Calu3 (cell line): ENCODE measurements around the gene C16orf89. TPM values are rescaled to one million over a fixed set of nuclear protein-coding genes. Genes with fewer than 3 reads are reported as not detected.

Source experiments
- BruUV-seq: library from RNA; stranded (reverse); fragments of 400-500 nt; replicated peaks from 2 replicates; lab custom pipeline; 2021; lab: Mats Ljungman, UMichigan
- CTCF ChIA-PET: fragments of 300-600 bp; sonication (Branson Sonifier 250); formaldehyde crosslinking; loops from one replicate; lab custom pipeline; 2022; ENCODE audit warnings: antibody characterized with exemption; lab: Charles Lee
- DNase-seq: peaks from one replicate; pipeline ENCODE4 v3.0.0; 2022
- H3K27ac Mint-ChIP-seq: one replicate; pipeline ENCODE4 v1.8.0; 2022; ENCODE audit warnings: mixed read lengths; ENCODE audit not compliant: unreplicated experiment
- H3K27me3 Mint-ChIP-seq: one replicate; pipeline ENCODE4 v1.8.0; 2022; ENCODE audit warnings: mixed read lengths; ENCODE audit not compliant: unreplicated experiment
- H3K36me3 Mint-ChIP-seq: one replicate; pipeline ENCODE4 v1.8.0; 2022; ENCODE audit warnings: mild to moderate bottlenecking, moderate library complexity, mixed read lengths; ENCODE audit not compliant: insufficient read depth, unreplicated experiment
- H3K4me1 Mint-ChIP-seq: one replicate; pipeline ENCODE4 v1.8.0; 2022; ENCODE audit warnings: mild to moderate bottlenecking, low read depth, mixed read lengths; ENCODE audit not compliant: unreplicated experiment
- H3K4me3 Mint-ChIP-seq: one replicate; pipeline ENCODE4 v1.8.0; 2022; ENCODE audit warnings: mild to moderate bottlenecking, low read depth, moderate library complexity, mixed read lengths; ENCODE audit not compliant: unreplicated experiment
- H3K9me3 Mint-ChIP-seq: one replicate; pipeline ENCODE4 v1.8.0; 2022; ENCODE audit warnings: low read depth, mixed read lengths; ENCODE audit not compliant: unreplicated experiment
- intact Hi-C: fragments of 100-400 bp; cut with micrococcal nuclease; formaldehyde crosslinking; loops from one replicate; pipeline ENCODE4 v1.10.0; 2022; ENCODE audit not compliant: unreplicated experiment
- total RNA-seq: library from RNA; stranded (reverse); gene quantifications from 2 replicates; pipeline ENCODE4 v1.2.3, GENCODE V29; 2022
- TF ChIP-seq, protein P1 (sequence below): fragments of 200-600 bp; IDR thresholded peaks from one replicate; pipeline ENCODE4 v1.8.0; 2022; ENCODE audit warnings: antibody characterized with exemption; ENCODE audit not compliant: unreplicated experiment

The C16orf89 gene
- total RNA-seq, 1 experiment from 2014 or later: not detected

DNA sequence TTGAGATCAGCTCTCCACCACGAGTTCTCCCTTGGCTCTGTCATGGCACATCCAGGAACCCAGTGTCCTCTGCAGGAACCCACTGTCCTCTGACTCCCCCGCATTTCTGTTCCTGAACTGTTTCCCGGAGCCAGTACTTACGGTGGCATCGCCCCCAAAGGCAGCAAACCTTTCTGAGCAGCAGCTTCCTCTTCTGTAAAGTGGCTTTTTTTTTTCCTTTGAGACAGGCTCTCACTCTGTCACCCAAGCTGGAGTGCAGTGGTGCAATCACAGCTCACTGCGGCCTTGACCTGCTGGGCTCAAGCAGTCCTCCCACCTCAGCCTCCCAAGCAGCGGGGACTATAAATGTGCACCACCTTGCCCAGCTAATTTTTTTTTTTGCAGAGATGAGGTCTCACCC, 64.2 kb downstream of the C16orf89 start:
- BruUV-seq: no TSS peak
- no peak overlapping the region for H3K4me3 Mint-ChIP-seq
- peaks cover 57% of the 10 kb centered on the region for H3K27me3 Mint-ChIP-seq
- TF ChIP-seq, protein P1, sequence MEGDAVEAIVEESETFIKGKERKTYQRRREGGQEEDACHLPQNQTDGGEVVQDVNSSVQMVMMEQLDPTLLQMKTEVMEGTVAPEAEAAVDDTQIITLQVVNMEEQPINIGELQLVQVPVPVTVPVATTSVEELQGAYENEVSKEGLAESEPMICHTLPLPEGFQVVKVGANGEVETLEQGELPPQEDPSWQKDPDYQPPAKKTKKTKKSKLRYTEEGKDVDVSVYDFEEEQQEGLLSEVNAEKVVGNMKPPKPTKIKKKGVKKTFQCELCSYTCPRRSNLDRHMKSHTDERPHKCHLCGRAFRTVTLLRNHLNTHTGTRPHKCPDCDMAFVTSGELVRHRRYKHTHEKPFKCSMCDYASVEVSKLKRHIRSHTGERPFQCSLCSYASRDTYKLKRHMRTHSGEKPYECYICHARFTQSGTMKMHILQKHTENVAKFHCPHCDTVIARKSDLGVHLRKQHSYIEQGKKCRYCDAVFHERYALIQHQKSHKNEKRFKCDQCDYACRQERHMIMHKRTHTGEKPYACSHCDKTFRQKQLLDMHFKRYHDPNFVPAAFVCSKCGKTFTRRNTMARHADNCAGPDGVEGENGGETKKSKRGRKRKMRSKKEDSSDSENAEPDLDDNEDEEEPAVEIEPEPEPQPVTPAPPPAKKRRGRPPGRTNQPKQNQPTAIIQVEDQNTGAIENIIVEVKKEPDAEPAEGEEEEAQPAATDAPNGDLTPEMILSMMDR: no peak
- H3K4me1 Mint-ChIP-seq: no peaks in the 10 kb centered on the region
- H3K36me3 Mint-ChIP-seq: no peaks in the 10 kb centered on the region
- intact Hi-C loops: no loop called here
- no peak overlapping the region for H3K27ac Mint-ChIP-seq
- no peaks in the 10 kb centered on the region for H3K9me3 Mint-ChIP-seq
- CTCF ChIA-PET: no interaction called here
- no peak for DNase-seq

DNA sequence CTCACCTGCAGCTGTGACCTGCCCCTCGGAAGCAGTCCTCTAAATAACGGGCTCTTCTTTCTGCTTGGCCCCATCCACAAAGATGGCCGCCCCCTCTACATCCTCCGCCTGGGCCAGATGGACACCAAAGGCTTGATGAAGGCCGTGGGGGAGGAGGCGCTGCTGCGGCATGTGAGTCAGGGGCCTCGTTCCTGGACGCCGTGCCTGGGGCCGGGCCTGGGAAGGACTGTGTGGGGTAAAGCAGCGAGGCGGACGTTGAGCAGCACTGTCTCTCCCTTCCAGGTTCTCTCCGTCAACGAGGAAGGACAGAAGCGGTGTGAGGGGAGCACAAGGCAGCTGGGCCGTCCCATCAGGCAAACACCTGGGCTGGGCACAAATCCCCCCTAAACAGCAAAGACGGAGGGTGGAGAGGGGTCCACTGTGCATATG, 65.2 kb downstream of the C16orf89 start:
- TF ChIP-seq, protein P1: no peak
- CTCF ChIA-PET: no interaction called here
- Mint-ChIP-seq H3K27ac (no peak overlapping the region), H3K4me3 (no peak overlapping the region), H3K27me3 (peaks cover 66% of the 10 kb centered on the region), H3K4me1 (no peaks in the 10 kb centered on the region), H3K36me3 (no peaks in the 10 kb centered on the region), H3K9me3 (no peaks in the 10 kb centered on the region)
- no TSS peak for BruUV-seq
- DNase-seq: no peak
- intact Hi-C loops: no loop called here

DNA sequence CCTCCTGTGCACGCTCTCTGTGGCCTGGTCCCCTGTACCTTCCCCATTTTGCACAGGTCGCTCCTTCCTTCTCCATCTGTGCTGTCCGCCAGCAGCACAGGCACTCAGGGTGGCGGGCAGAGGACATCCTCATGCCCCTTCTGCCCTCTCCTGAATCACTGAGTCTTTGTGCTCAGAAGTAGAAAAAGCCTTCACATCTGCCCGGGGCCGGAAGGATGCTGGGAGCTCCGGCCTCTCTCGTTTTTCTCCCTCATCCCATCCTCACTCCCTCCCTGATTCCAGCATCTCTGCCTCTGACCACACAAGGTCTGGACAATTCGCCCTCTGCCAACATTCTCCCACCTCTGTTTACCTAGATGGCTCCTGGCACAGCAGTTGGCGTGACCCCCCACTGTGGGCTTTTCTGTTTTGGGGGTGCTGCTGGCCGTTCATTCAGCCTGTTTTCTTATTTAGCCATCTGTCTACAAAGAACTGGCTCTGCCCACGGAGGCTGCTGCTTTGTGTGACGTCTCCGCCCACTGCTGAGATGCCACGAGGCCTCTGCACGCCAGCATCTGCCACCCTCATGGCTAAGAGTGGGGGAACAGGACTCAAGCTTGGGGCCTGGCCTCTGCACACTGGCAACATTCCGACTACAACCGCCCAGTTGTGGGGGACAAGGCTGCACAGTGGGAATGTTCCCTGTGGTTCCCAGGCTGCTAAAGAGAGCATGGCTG, 70.9 kb downstream of the C16orf89 start:
- H3K4me3 Mint-ChIP-seq: no peak overlapping the region
- H3K9me3 Mint-ChIP-seq: no peaks in the 10 kb centered on the region
- no peaks in the 10 kb centered on the region for H3K36me3 Mint-ChIP-seq
- intact Hi-C loops: no loop called here
- CTCF ChIA-PET: interaction anchor here (0.7 kb wide), 2 partner anchors 21 to 194 kb away, joined by 3 to 5 read pairs; no protein-coding TSS in a partner anchor
- no peaks in the 10 kb centered on the region for H3K4me1 Mint-ChIP-seq
- TF ChIP-seq, protein P1: no peak
- no peak for DNase-seq
- H3K27me3 Mint-ChIP-seq: peaks cover 51% of the 10 kb centered on the region
- BruUV-seq: no TSS peak
- no peak overlapping the region for H3K27ac Mint-ChIP-seq

Other genes with a start within 250 kb of the C16orf89 start
- gene GLYR1, start 218.7 kb downstream of the C16orf89 start, total RNA-seq: 158 and 159 TPM in 2 replicates
- gene UBN1, start 218.5 kb downstream of the C16orf89 start, total RNA-seq: 50.5 and 55.4 TPM in 2 replicates
- gene PPL, start 128.8 kb downstream of the C16orf89 start, total RNA-seq: 75.0 and 104 TPM in 2 replicates
- 0.52 and 0.54 TPM in 2 replicates for gene SEC14L5, start 107.6 kb downstream of the C16orf89 start, total RNA-seq
- 15.8 and 16.1 TPM in 2 replicates for gene NAGPA, start 32.0 kb downstream of the C16orf89 start, total RNA-seq
- gene ALG1, start 5.9 kb upstream of the C16orf89 start, total RNA-seq: 38.3 and 41.6 TPM in 2 replicates
- gene EEF2KMT, start 31.8 kb upstream of the C16orf89 start, total RNA-seq: 25.6 and 26.1 TPM in 2 replicates